MM.1S (cell line): ENCODE data around the gene IBTK.
"Not testable (repeated sequence)": the region's sequence is repeated elsewhere in the genome, so short reads cannot be mapped to it uniquely, and the experiment has no call there.

ENCODE experiments used
- DNase-seq: peaks from one replicate; pipeline ENCODE4 v3.0.0-alpha.2; 2015
- H2AFZ ChIP-seq: fragments of 300-600 bp; sonication (generic); 2 replicates; pipeline ENCODE4 v1.6.0; 2016; ENCODE audit warnings: antibody characterized with exemption, low read length
- H3F3A ChIP-seq: fragments of 300-600 bp; sonication (generic); 2 replicates; pipeline ENCODE4 v1.6.1; 2016; ENCODE audit warnings: mild to moderate bottlenecking, antibody characterized with exemption, low read length, moderate library complexity, mixed read lengths; ENCODE audit not compliant: insufficient read depth
- H3K27ac ChIP-seq: fragments of 300-600 bp; sonication (generic); 2 replicates; pipeline ENCODE4 v1.5.1; 2016; ENCODE audit warnings: mild to moderate bottlenecking, low read length
- H3K27me3 ChIP-seq: fragments of 300-600 bp; sonication (generic); replicated peaks from 2 replicates; pipeline ENCODE4 v1.6.0; 2016; ENCODE audit warnings: low read length; ENCODE audit not compliant: insufficient read depth
- H3K36me3 ChIP-seq: fragments of 300-600 bp; sonication (generic); replicated peaks from 2 replicates; pipeline ENCODE4 v1.6.1; 2016; ENCODE audit warnings: mild to moderate bottlenecking, low read length, mixed read lengths; ENCODE audit not compliant: insufficient read depth
- H3K4me1 ChIP-seq: fragments of 300-600 bp; sonication (generic); 2 replicates; pipeline ENCODE4 v1.6.1; 2016; ENCODE audit warnings: low read length, mixed read lengths
- H3K4me2 ChIP-seq: fragments of 300-600 bp; sonication (generic); 2 replicates; pipeline ENCODE4 v1.6.0; 2016; ENCODE audit warnings: low read depth, low read length
- H3K4me3 ChIP-seq: fragments of 300-600 bp; sonication (generic); 2 replicates; pipeline ENCODE4 v1.5.1; 2016; ENCODE audit warnings: low read length, mixed read lengths
- H3K79me2 ChIP-seq: fragments of 300-600 bp; sonication (generic); 2 replicates; pipeline ENCODE4 v1.6.1; 2016; ENCODE audit warnings: mixed run types, low read length, mixed read lengths
- H3K9ac ChIP-seq: fragments of 300-600 bp; sonication (generic); 2 replicates; pipeline ENCODE4 v1.6.1; 2016; ENCODE audit warnings: low read length, mixed read lengths
- H3K9me2 ChIP-seq: fragments of 300-600 bp; sonication (generic); replicated peaks from 2 replicates; pipeline ENCODE4 v1.6.1; 2016; ENCODE audit warnings: mild to moderate bottlenecking, low read length, mixed read lengths; ENCODE audit not compliant: insufficient read depth
- H3K9me3 ChIP-seq: fragments of 300-600 bp; sonication (generic); replicated peaks from 2 replicates; pipeline ENCODE4 v1.6.1; 2016; ENCODE audit warnings: mild to moderate bottlenecking, low read length, mixed read lengths; ENCODE audit not compliant: insufficient read depth
- H4K20me1 ChIP-seq: fragments of 300-600 bp; sonication (generic); 2 replicates; pipeline ENCODE4 v1.6.1; 2016; ENCODE audit warnings: mild to moderate bottlenecking, low read length, moderate library complexity, mixed read lengths; ENCODE audit not compliant: insufficient read depth
- EZH2 ChIP-seq: fragments of 300-600 bp; sonication (generic); optimal IDR thresholded peaks from 2 replicates; pipeline ENCODE3; 2017; ENCODE audit warnings: low read depth, mild to moderate bottlenecking, antibody characterized with exemption, low read length, mixed read lengths
- EZH2phosphoT487 ChIP-seq: fragments of 300-600 bp; sonication (generic); IDR thresholded peaks from 2 replicates; pipeline ENCODE4 v1.6.1; 2018; ENCODE audit warnings: antibody characterized with exemption, low read length
- TF ChIP-seq, protein P1 (sequence below): fragments of 300-600 bp; sonication (generic); IDR thresholded peaks from 2 replicates; pipeline ENCODE4 v1.5.1; 2016; ENCODE audit warnings: antibody characterized with exemption, low read length, mixed read lengths

IBTK gene

DNA sequence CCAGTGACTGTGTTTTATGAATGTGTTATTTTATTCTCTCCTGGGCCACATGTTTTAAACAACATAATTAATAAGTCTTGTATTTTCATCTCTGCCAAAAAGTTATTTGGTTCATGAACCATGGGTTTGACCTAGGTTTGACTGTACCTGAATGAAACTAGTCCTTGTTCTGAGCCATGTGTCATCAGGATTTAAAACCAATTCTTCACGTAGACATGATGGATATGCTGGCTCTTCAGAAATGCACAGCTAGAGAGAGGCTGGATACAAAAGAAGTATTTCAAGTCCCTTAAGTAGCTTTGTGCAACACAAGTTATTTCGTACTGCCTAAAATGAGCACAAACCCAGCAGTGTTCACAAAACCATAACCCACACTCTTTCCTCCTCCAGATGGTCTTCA is 116.1 kb downstream of the IBTK start:
- H3K4me3 ChIP-seq = no peak overlapping the region
- H3K9me3 ChIP-seq = no peaks in the 10 kb centered on the region
- H3K79me2 ChIP-seq = no peaks in the 10 kb centered on the region
- no peaks in the 10 kb centered on the region for H3K27me3 ChIP-seq
- H3K4me2 ChIP-seq = no peak overlapping the region
- H4K20me1 ChIP-seq = no peaks in the 10 kb centered on the region
- H3K9me2 ChIP-seq = no peaks in the 10 kb centered on the region
- DNase-seq = no peak
- H3K4me1 ChIP-seq = no peaks in the 10 kb centered on the region
- H3K27ac ChIP-seq = no peak overlapping the region
- no peak overlapping the region for H3K9ac ChIP-seq
- no peaks in the 10 kb centered on the region for H3K36me3 ChIP-seq
- TF ChIP-seq EZH2phosphoT487 = no peak
- TF ChIP-seq, protein P1, sequence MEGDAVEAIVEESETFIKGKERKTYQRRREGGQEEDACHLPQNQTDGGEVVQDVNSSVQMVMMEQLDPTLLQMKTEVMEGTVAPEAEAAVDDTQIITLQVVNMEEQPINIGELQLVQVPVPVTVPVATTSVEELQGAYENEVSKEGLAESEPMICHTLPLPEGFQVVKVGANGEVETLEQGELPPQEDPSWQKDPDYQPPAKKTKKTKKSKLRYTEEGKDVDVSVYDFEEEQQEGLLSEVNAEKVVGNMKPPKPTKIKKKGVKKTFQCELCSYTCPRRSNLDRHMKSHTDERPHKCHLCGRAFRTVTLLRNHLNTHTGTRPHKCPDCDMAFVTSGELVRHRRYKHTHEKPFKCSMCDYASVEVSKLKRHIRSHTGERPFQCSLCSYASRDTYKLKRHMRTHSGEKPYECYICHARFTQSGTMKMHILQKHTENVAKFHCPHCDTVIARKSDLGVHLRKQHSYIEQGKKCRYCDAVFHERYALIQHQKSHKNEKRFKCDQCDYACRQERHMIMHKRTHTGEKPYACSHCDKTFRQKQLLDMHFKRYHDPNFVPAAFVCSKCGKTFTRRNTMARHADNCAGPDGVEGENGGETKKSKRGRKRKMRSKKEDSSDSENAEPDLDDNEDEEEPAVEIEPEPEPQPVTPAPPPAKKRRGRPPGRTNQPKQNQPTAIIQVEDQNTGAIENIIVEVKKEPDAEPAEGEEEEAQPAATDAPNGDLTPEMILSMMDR = no peak
- TF ChIP-seq EZH2 = no peak
- H3F3A ChIP-seq = no peaks in the 10 kb centered on the region
- no peak overlapping the region for H2AFZ ChIP-seq

DNA sequence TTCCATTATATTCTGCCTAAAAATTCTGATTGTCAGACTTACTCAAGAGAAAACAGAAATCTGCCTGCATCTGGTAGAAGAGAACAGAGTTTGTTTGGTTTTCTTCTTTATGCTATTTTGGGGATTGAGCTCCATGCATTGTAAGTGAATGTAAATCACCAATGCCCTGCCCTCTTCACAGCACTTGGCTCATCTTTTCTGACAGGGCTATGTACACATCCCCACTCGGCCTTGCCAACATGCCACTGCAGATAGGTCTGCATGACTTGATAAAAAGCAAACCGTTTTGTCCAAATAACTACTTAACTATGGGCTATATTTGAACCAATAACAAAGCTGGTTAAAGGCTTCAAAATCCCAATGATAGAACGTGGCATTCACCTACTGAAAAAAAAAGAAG is 117.7 kb downstream of the IBTK start:
- DNase-seq = no peak
- Histone ChIP-seq H3K27me3 (no peaks in the 10 kb centered on the region), H3K4me1 (no peaks in the 10 kb centered on the region), H2AFZ (no peak overlapping the region), H3K27ac (no peak overlapping the region), H3K79me2 (no peaks in the 10 kb centered on the region), H3K9me2 (no peaks in the 10 kb centered on the region), H3F3A (no peaks in the 10 kb centered on the region), H3K9me3 (no peaks in the 10 kb centered on the region), H3K4me3 (no peak overlapping the region), H4K20me1 (no peaks in the 10 kb centered on the region), H3K4me2 (no peak overlapping the region), H3K36me3 (no peaks in the 10 kb centered on the region), H3K9ac (no peak overlapping the region)
- TF ChIP-seq, protein P1 = no peak
- TF ChIP-seq EZH2 = no peak
- TF ChIP-seq EZH2phosphoT487 = no peak

GRCh38 chr6:82128973-82129372 is 118.6 kb downstream of the IBTK start:
- H3K36me3 ChIP-seq, H3F3A ChIP-seq, H3K9me2 ChIP-seq, H3K4me3 ChIP-seq, H3K4me2 ChIP-seq, H3K27me3 ChIP-seq, H3K9ac ChIP-seq, H3K79me2 ChIP-seq, H3K4me1 ChIP-seq, H3K9me3 ChIP-seq, DNase-seq, H3K27ac ChIP-seq, H4K20me1 ChIP-seq, H2AFZ ChIP-seq: not testable (repeated sequence)

- Histone ChIP-seq H3K4me3 (no peak overlapping the region), H3K9me3 (no peaks in the 10 kb centered on the region), H3F3A (no peaks in the 10 kb centered on the region), H3K27ac (no peak overlapping the region), H3K79me2 (no peaks in the 10 kb centered on the region), H3K27me3 (no peaks in the 10 kb centered on the region), H3K9ac (no peak overlapping the region), H3K36me3 (no peaks in the 10 kb centered on the region), H4K20me1 (no peaks in the 10 kb centered on the region), H3K4me2 (no peak overlapping the region), H3K9me2 (no peaks in the 10 kb centered on the region), H2AFZ (no peak overlapping the region), H3K4me1 (no peaks in the 10 kb centered on the region)
- no peak for DNase-seq
- TF ChIP-seq EZH2phosphoT487 = no peak
- TF ChIP-seq, protein P1 = no peak
- TF ChIP-seq EZH2 = no peak
Measured at GRCh38 chr6:82123632-82124031, 123.9 kb downstream of the IBTK start.
